ENCODE results near the gene ANKRD10.

DNA sequence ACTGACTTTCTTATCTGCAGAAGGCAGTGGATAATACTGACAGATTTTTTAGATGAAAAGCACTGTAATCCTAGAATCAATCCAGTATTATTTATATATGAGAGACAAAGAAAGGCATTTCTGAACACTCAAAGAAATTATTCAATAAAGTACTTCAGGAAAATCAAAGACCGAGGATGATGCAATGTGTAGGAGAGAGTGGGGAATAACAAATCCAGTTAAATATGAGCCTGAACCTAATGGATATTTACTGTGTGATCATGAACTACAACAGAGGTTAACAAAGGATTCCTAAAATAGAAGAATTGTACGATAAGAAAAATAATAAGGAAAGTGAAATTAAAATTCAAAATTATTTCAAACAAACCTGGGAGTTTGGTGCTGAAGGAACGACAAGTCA, 69.3 kb downstream of the ANKRD10 start:
- TF ChIP-seq, protein P1, sequence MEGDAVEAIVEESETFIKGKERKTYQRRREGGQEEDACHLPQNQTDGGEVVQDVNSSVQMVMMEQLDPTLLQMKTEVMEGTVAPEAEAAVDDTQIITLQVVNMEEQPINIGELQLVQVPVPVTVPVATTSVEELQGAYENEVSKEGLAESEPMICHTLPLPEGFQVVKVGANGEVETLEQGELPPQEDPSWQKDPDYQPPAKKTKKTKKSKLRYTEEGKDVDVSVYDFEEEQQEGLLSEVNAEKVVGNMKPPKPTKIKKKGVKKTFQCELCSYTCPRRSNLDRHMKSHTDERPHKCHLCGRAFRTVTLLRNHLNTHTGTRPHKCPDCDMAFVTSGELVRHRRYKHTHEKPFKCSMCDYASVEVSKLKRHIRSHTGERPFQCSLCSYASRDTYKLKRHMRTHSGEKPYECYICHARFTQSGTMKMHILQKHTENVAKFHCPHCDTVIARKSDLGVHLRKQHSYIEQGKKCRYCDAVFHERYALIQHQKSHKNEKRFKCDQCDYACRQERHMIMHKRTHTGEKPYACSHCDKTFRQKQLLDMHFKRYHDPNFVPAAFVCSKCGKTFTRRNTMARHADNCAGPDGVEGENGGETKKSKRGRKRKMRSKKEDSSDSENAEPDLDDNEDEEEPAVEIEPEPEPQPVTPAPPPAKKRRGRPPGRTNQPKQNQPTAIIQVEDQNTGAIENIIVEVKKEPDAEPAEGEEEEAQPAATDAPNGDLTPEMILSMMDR (IDR thresholded peaks at IDR 0.05), result no peak
- no peak for TF ChIP-seq POLR2A (IDR thresholded peaks at IDR 0.05)
